Measurements from ENCODE around the gene ADTRP.

The ADTRP gene

GRCh38 chr6:11755725-11756124, 22.9 kb downstream of the ADTRP start:
- no peak for DNase-seq (ENCODE audit: low spot score)

GRCh38 chr6:11754625-11755271, 23.9 kb downstream of the ADTRP start:
- no peak for DNase-seq (ENCODE audit: low spot score)

- DNase-seq (ENCODE audit: low spot score), result no peak
Measured at GRCh38 chr6:11753798-11754197, 24.8 kb downstream of the ADTRP start.

GRCh38 chr6:11752360-11752759, 26.2 kb downstream of the ADTRP start:
- no peak for DNase-seq (ENCODE audit: low spot score)

GRCh38 chr6:11750682-11751081, 27.9 kb downstream of the ADTRP start:
- DNase-seq (ENCODE audit: low spot score), result peak; percentile 30

GRCh38 chr6:11748591-11749210, 29.9 kb downstream of the ADTRP start:
- DNase-seq (ENCODE audit: low spot score), result no peak

GRCh38 chr6:11747021-11747420, 31.6 kb downstream of the ADTRP start:
- DNase-seq (ENCODE audit: low spot score), result no peak

- no peak for DNase-seq (ENCODE audit: low spot score)
Measured at GRCh38 chr6:11744753-11745152, 33.9 kb downstream of the ADTRP start.

GRCh38 chr6:11744101-11744500, 34.5 kb downstream of the ADTRP start:
- DNase-seq (ENCODE audit: low spot score), result no peak

GRCh38 chr6:11740875-11741274, 37.7 kb downstream of the ADTRP start:
- DNase-seq (ENCODE audit: low spot score), result no peak

- DNase-seq (ENCODE audit: low spot score), result no peak
Measured at GRCh38 chr6:11738661-11739375, 39.8 kb downstream of the ADTRP start.

GRCh38 chr6:11738234-11738633, 40.4 kb downstream of the ADTRP start:
- DNase-seq (ENCODE audit: low spot score), result no peak

GRCh38 chr6:11736601-11737000, 42.0 kb downstream of the ADTRP start:
- DNase-seq (ENCODE audit: low spot score), result no peak

GRCh38 chr6:11734861-11735613, 43.6 kb downstream of the ADTRP start:
- no peak for DNase-seq (ENCODE audit: low spot score)

GRCh38 chr6:11732036-11732631, 46.5 kb downstream of the ADTRP start:
- DNase-seq (ENCODE audit: low spot score), result no peak

GRCh38 chr6:11731423-11731822, 47.2 kb downstream of the ADTRP start:
- peak; percentile 34 for DNase-seq (ENCODE audit: low spot score)

GRCh38 chr6:11730641-11731040, 48.0 kb downstream of the ADTRP start:
- no peak for DNase-seq (ENCODE audit: low spot score)

- no peak for DNase-seq (ENCODE audit: low spot score)
Measured at GRCh38 chr6:11729076-11729475, 49.5 kb downstream of the ADTRP start.

GRCh38 chr6:11727998-11728961, 50.3 kb downstream of the ADTRP start:
- no peak for DNase-seq (ENCODE audit: low spot score)

GRCh38 chr6:11727346-11727997, 51.1 kb downstream of the ADTRP start:
- DNase-seq (ENCODE audit: low spot score), result no peak

GRCh38 chr6:11724286-11724685, 54.3 kb downstream of the ADTRP start:
- no peak for DNase-seq (ENCODE audit: low spot score)

Measured in HuH-7 (cell line).